ENCODE results near the gene TTC27. TPM values are rescaled to one million over a fixed set of nuclear protein-coding genes. Genes with fewer than 3 reads are reported as not detected.

TTC27 gene
- polyA plus RNA-seq, 1 donor (not counting 4 experiments of a cell fraction or from before 2014, with no cell fraction given), result 28.7 TPM

DNA sequence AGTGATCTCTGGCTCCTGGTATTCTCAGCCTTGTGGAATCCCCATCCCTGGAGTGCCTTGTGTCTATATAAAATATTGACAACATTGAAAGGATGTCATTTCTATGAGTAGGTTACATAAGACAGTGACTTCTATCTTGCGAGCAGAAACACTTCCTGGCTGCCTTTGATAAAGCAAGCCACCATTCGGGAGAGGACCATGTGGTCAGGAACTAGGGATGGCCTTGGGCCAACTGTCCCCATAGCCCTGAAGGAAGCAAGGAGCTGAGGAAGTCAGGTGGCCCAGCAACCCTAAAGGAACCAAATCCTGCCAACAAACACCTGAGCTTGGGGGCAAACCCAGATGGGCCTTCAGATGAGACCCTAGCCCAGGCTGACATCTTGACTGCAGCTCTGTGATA, 205.9 kb downstream of the TTC27 start:
- no peak for FAIRE-seq
- dilution Hi-C loops (cut with MboI; ENCODE audit: extremely low pct_ligation_motif_present, low sequenced_read_pairs), result no loop called here
- H3K27ac ChIP-seq (ENCODE audit: control insufficient read depth, insufficient read depth, low read length), result no peak overlapping the region

GRCh38 chr2:32835148-32835547, 207.3 kb downstream of the TTC27 start:
- Histone ChIP-seq H3K4me3 (ENCODE audit: control insufficient read depth in 2 of 3, extremely low read depth in 1 of 3, insufficient read depth in 2 of 3, low read depth in 1 of 3, low read length in 3 of 3) (no peak overlapping the region), H3K9me3 (ENCODE audit: control insufficient read depth, low read depth, low read length) (no peaks in the 10 kb centered on the region)

More for the DNA sequence above, 205.9 kb downstream of the TTC27 start:
- DNase-seq (ENCODE audit: low read depth, low spot score), result no peak
- Histone ChIP-seq H3K4me1 (ENCODE audit: control insufficient read depth, extremely low read depth, insufficient read depth, low read length) (no peaks in the 10 kb centered on the region), H3K9me3 (ENCODE audit: control insufficient read depth, low read depth, low read length) (no peaks in the 10 kb centered on the region), H3K4me2 (ENCODE audit: control insufficient read depth, extremely low read depth, insufficient read depth, low read depth, low read length) (no peak overlapping the region), H3K9me1 (ENCODE audit: control insufficient read depth, extremely low read depth, insufficient read depth, low read length) (no peaks in the 10 kb centered on the region), H3K27me3 (ENCODE audit: control insufficient read depth, extremely low read depth, insufficient read depth, low read length) (peaks cover 4% of the 10 kb centered on the region), H3K4me3 (ENCODE audit: control insufficient read depth in 2 of 3, extremely low read depth in 1 of 3, insufficient read depth in 2 of 3, low read depth in 1 of 3, low read length in 3 of 3) (no peak overlapping the region), H2AFZ (ENCODE audit: control insufficient read depth, low read length) (no peak overlapping the region), H4K20me1 (ENCODE audit: control insufficient read depth, extremely low read depth, insufficient read depth, low read length) (no peaks in the 10 kb centered on the region), H3K79me2 (ENCODE audit: control insufficient read depth, insufficient read depth, low read length) (no peaks in the 10 kb centered on the region), H3K36me3 (ENCODE audit: control insufficient read depth in 2 of 2, extremely low read depth in 1 of 2, insufficient read depth in 2 of 2, low read length in 2 of 2) (no peaks in the 10 kb centered on the region), H3K9ac (ENCODE audit: control insufficient read depth, extremely low read depth, insufficient read depth, low read length) (no peak overlapping the region)
- TF ChIP-seq, protein P1, sequence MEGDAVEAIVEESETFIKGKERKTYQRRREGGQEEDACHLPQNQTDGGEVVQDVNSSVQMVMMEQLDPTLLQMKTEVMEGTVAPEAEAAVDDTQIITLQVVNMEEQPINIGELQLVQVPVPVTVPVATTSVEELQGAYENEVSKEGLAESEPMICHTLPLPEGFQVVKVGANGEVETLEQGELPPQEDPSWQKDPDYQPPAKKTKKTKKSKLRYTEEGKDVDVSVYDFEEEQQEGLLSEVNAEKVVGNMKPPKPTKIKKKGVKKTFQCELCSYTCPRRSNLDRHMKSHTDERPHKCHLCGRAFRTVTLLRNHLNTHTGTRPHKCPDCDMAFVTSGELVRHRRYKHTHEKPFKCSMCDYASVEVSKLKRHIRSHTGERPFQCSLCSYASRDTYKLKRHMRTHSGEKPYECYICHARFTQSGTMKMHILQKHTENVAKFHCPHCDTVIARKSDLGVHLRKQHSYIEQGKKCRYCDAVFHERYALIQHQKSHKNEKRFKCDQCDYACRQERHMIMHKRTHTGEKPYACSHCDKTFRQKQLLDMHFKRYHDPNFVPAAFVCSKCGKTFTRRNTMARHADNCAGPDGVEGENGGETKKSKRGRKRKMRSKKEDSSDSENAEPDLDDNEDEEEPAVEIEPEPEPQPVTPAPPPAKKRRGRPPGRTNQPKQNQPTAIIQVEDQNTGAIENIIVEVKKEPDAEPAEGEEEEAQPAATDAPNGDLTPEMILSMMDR (optimal IDR thresholded peaks at IDR 0.05 in 1 of 3, IDR thresholded peaks at IDR 0.05 in 1 of 3, conservative IDR thresholded peaks at IDR 0.05 in 1 of 3; ENCODE audit: extremely low read depth in 1 of 3, insufficient read depth in 2 of 3, low read length in 3 of 3), result no peak
- TF ChIP-seq EZH2 (IDR thresholded peaks at IDR 0.05; ENCODE audit: low read length), result no peak

More at GRCh38 chr2:32835148-32835547, 207.3 kb downstream of the TTC27 start:
- no peak overlapping the region for H3K27ac ChIP-seq (ENCODE audit: control insufficient read depth, insufficient read depth, low read length)
- no peaks in the 10 kb centered on the region for H4K20me1 ChIP-seq (ENCODE audit: control insufficient read depth, extremely low read depth, insufficient read depth, low read length)
- DNase-seq (ENCODE audit: low read depth, low spot score) (no peak), FAIRE-seq (no peak)
- H3K9me1 ChIP-seq (ENCODE audit: control insufficient read depth, extremely low read depth, insufficient read depth, low read length), result no peaks in the 10 kb centered on the region
- no peaks in the 10 kb centered on the region for H3K36me3 ChIP-seq (ENCODE audit: control insufficient read depth in 2 of 2, extremely low read depth in 1 of 2, insufficient read depth in 2 of 2, low read length in 2 of 2)
- H3K27me3 ChIP-seq (ENCODE audit: control insufficient read depth, extremely low read depth, insufficient read depth, low read length), result peaks cover 4% of the 10 kb centered on the region
- no peak overlapping the region for H2AFZ ChIP-seq (ENCODE audit: control insufficient read depth, low read length)
- no peak overlapping the region for H3K9ac ChIP-seq (ENCODE audit: control insufficient read depth, extremely low read depth, insufficient read depth, low read length)
- H3K4me2 ChIP-seq (ENCODE audit: control insufficient read depth, extremely low read depth, insufficient read depth, low read depth, low read length), result no peak overlapping the region
- no peaks in the 10 kb centered on the region for H3K79me2 ChIP-seq (ENCODE audit: control insufficient read depth, insufficient read depth, low read length)
- dilution Hi-C loops (cut with MboI; ENCODE audit: extremely low pct_ligation_motif_present, low sequenced_read_pairs), result no loop called here
- no peaks in the 10 kb centered on the region for H3K4me1 ChIP-seq (ENCODE audit: control insufficient read depth, extremely low read depth, insufficient read depth, low read length)
- TF ChIP-seq, protein P1 (optimal IDR thresholded peaks at IDR 0.05 in 1 of 3, IDR thresholded peaks at IDR 0.05 in 1 of 3, conservative IDR thresholded peaks at IDR 0.05 in 1 of 3; ENCODE audit: extremely low read depth in 1 of 3, insufficient read depth in 2 of 3, low read length in 3 of 3), result no peak
- no peak for TF ChIP-seq EZH2 (IDR thresholded peaks at IDR 0.05; ENCODE audit: low read length)

Measured in keratinocyte (primary cell).